AG08396 (cell line): Measurements from ENCODE around the gene RRBP1.

Source experiments
- DNase-seq: peaks from one replicate; pipeline ENCODE4 v3.0.0; 2012; ENCODE audit warnings: low spot score, mixed read lengths

RRBP1 gene

DNA sequence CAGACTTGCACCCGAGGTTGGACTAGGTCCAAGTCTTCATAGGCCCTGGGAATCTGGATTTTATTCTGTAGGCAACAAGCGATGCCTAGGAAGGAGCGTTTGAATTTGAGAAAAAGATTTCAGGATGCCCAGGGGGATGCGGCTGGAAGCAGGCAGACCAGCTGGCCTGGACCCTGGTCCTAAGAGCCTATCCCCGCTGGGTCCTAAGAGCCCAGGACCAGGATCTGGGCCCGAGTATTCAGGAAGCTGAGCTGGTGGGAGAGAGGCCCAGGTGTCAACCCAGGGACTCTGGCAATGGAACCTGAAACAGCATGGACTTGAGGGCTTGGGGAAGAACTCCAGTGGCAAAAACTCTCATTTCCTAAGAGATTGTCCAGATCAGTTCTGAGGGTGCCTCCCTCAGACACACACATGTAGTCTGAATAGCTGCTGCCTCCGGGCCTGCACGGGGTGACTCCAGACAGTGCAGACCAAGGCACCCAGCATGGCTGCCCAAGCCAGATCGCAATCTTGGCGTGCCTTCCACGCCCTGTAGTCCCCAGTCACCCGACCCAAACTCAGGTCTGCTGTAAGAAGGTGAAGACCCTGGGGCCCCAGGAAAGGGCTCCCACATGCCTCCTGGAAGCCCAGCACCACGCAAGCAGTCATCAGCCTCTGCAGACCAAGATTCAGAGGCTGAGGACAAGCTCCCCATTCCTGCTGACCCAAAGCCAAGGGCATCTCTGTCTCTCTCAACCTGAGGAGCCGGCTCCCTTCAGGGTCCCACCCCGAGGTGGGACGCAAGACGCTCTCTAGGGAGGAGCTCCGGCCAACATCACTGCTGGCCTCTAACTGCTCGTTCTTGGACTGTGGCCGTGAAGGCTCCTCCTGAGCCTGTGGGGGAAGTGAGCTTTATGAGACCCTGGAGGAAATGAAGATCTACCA is 34.4 kb downstream of the RRBP1 start:
- DNase-seq, result no peak

DNA sequence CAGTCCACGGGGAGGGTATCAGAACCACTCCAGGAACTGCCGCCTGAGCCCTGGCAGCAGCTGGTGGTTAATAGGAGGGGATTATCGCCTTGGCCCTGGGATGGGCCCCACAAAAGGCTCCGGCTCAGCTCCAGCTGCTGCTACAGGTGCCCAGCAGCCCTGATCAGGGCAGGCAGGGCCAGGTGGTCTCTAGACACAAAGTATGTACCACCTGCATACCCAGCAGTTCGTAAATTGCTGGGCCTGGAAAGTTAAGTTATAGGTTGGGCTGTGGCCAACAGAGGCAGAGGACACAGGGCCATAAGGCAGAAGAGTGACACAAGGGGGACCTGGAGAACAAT is 35.1 kb downstream of the RRBP1 start:
- DNase-seq, result no peak

DNA sequence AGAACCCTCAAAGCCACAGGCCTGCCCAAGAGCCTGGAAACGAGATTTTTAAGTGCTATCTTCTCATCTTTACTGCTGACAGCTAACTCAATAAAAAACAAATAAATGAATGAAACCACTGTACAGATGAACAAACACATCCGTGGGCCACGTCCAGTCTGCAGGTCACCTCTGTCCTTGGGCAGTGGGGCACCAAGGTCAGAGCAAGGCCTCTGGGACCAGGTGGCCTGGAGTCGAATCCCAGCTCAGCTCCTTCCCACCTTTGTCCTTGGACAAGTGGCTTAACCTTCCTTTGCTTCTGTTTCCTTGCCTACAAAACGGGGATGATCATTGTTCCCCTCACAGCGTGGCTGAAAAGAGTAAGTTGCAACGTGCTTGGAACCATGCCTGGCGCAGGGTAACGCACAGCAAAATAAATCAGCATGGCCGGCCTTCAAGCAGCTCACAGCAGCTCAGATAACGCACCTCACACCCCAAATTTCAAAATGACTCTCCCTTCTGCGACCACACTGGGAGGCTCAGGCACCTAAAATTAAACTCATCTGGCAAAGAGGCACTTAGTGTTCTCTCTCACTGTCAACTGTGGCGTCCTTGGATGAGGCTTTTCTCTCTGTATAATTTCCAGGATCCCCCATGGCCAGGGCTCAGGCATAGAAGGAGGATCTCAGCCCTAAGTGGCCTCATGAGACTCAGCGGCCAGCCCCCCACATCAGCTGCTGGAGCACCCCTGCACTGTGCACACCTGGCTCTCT is 35.7 kb downstream of the RRBP1 start:
- DNase-seq, result no peak

DNA sequence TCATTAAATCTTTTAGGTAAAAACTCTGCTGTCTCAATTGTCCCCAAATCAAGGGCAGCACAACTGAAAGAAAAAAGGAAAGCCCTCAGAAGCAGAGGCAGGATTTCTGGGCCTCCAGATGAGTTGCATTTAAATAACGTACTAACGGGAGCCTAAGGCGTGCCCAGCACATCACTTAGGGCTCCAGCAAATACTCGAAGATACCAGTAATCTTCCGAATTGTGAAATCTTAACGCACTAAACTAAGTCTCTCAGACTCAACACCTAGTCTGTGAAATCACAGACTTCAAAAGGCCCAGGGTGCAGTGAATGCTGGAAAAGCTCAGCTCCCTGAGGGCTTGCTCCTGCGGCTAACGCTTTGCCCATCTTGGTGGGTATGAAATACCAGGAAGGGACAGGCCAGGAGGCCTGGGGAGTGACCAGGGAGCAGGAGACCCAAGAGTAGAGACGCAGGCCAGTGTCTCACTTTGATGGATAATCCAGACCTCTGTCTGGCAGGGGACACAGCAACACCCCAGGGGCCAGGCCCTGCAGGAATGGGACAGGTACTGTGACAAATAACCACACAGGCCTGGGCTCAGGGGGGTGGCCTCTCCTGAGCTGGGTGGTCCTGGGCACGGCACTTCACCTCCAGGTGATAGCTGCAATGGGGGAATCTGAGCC is 36.4 kb downstream of the RRBP1 start:
- no peak for DNase-seq

DNA sequence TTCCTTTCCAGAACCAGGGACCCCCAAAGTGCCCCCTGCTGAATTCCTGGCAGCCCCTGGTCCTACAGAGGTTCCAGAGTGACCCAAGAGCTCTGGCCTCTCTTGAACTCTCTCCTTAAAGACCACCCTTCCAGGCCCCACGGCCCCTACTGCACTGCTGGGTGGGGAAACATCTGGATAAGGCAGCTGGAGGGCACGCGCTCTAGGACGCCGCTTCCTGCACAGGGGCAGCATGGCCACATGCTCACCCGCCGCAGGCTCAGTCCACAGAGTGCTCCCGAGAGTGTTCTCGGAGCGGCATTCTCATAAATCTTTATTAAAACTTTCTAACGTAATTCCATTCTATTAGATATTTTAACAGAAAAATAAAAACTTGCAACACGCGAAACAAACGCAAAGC is 37.0 kb downstream of the RRBP1 start:
- no peak for DNase-seq

DNA sequence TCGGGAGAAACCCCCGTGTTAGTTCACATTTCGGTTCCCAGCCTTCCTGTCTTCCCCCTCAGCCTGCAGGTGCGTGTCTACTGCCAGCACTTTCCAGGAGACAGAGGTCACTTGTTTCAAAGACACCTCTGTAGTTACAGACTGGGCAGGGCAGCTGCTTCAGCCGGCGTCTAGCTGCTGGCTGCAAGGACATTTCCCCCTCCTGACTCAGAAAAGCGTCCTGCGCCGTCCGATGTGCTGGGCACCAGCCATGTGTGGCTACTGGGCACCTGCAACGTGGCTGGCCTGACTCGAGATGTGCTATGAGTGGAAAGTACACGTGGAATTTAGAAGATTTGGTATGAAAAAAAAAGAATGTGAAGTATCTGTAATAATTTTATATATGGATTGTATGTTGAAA is 37.6 kb downstream of the RRBP1 start:
- DNase-seq, result no peak

DNA sequence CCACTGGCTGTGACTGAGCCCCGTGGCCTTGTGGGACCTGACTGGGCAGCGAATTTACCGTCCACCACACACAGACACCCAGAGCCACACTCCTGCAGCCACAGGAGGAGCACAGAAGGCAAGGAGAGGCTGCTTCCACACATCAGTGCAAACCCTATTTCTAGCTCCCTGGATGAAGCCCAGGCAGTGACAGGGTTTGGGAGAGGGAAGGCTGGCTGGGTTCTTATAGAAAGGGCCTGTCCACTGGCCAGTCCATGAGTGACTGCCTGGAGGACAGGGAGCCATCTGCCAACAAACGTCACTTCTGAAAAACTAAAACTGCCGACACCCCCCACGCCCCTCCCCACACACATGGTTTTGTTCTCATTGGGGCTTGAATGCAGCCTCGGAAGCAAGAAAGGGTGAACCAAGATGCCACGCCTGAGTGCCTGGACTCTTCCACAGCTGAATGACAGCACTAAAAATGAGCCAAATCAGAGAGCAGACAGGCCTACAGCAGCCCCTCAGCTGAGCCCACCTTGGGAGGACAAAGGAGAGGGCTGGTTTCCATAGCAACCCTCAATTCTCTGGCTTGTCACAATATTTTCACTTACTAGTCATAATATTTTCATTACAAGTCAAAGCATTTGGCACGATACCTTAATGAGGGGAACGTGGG is 38.4 kb downstream of the RRBP1 start:
- no peak for DNase-seq

DNA sequence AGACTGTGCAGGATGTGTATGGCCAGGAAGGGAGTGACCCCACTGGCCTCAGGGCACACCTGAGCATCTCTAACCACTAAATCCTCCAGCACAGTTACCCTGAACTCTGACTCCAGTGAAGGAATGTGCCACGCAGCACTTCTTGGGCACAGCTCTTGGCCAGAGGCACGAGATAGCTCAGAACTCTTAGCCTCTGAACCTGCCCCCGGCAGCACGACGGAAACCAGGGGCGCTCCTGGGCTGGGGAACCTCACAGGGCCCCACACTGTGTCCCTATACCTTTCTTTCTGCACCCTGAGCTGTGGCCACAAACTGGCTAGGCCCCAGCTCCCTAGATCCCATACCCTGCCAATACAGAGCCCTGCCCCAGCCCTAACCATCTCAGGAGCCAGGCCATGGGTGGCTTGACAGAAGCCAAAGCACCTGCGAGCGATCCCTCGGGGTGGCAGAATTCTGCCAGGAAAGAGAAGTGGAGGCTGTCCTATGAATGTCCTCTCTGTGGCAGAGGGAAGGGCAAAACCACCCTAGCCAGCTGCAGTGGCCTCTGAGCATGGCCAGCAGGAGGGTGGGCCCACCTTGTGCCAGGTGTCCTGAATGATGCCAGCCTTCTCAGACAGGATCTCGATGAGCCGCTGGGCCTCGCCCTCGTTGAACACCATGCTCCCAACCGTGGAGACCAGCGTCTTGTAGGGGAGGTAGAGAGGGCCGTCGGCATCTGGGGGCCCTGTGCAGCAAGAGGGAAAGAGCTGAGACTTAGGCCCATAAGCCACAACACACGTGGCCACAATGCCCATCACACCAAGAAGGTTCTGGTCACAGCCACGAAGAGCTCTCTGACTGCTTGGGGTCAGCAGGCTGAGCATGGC is 39.4 kb downstream of the RRBP1 start:
- DNase-seq, result no peak

DNA sequence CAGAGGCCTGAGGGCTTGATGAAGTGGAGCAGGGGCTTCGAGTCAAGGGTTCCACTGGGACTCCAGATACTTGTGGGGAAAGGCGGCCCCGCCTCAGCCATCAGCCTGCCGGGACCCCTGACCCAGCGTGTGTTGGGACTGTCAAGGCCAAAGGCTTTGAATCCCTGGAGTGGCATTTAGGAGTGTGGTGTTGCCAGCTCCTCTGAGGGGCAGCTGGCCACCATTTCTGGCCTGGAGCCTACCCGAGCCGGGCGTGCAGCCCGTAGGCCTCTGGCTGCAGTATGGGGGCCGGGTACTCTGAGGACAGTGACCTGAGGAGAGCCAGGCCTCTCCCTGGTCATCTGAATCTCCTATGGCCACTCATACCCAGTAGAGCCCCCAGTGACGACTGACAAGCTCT is 40.0 kb downstream of the RRBP1 start:
- no peak for DNase-seq

DNA sequence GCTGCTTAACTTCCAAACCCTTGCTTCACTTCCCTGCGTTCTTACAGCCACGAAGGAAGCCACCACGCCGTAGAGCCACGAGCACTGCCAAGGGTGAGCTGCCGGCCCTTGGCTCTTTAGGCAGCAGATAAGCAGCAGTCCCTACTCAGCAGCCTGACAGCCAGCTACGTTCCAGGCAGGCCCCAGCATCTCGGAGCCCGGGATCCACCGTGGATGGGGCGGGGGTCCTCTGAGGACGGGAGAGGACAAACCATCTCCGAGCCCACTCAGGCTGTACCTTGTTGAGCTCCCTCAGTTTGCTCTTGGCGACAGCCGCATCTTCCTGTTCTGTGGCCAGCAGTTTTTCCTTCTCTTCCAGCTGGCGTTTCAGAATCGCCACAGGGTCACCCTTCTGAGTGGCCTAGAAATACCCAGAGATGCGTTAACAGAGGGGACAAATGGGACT is 40.5 kb downstream of the RRBP1 start:
- no peak for DNase-seq

DNA sequence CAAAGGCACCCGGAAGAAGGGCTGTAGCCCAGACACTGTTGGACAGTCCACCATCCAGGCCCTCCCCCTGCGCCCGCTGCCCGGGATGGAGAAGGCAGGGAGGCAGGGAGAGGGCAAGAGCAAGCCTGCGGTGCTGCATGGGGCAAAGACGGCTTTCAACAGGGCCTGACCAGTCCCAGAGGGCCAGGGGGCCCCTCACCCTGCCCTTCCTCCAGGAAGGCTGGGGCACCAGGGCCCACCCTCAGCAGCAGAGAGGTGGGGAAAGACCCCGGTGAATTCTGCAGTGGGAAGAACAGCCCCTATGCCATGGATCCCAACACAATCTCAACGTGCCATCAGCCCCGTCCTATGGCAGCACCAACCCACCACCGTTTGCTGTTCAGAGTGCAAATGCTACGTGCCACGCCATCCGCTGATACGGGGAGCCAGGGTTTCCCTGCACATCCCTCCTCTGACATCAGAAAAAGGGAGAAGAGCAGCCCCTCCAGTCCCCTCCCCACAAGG is 41.1 kb downstream of the RRBP1 start:
- no peak for DNase-seq

DNA sequence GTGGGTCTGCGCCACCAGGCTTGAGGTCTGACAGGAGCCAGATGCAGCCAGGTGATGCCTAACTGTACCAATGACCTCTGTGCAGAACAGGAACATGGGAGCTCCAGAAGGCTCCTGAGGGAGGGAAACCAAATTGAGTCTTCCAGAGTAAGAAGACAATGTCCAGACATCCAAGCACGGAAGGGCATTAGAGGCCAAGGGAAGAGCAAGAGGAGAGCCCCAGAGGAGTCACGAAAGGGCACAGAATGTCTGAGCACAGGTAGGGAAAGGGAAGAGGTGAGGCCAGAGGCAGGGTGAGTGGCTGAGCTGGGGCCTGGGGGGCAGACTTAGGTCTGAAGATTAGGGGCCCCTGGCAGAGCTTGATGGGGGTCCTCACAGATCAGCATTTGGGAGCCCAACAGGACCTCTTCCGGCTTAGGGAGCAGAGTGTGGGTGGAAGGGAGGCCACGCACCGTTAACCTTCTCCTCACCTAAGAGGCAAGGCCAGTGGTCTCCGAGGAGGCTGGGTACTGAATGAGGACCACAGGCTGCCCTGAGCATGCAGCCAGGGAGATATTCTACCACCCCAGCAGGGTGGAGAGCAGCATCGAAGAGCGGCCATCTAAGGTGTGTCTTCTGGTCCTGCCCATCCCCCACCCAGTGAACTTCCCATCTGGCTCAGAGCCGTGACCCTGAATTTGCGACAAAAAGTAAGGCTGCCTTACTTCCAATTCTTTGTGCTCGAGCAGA is 41.7 kb downstream of the RRBP1 start:
- DNase-seq, result no peak

DNA sequence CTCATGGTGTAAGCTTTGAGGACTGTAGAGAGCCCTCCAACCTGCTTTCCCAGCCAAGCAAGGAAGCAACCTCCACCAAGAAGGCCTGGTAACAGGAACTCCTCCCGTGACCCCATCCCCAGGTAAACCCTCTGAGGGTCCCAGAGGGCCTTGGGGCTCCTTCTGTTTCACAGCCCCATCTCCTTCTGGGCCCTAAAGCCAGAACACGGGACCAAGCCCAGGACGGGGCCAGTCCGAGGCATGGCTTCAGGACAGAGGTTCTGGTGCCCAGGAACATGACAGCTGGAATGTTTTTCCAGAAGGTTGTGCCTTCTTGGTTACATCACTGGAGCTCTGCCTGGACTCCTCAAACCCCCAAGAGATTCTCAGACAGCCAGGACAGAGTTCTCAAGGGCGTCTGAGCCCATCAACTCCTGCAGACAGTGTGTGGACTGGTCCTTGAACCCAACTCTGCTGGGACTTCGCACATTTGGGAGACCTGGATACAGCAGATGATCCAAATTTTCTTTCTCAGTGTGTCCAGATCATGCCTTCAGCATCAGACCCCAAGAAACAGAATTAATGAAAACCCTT is 43.1 kb downstream of the RRBP1 start:
- DNase-seq, result no peak

DNA sequence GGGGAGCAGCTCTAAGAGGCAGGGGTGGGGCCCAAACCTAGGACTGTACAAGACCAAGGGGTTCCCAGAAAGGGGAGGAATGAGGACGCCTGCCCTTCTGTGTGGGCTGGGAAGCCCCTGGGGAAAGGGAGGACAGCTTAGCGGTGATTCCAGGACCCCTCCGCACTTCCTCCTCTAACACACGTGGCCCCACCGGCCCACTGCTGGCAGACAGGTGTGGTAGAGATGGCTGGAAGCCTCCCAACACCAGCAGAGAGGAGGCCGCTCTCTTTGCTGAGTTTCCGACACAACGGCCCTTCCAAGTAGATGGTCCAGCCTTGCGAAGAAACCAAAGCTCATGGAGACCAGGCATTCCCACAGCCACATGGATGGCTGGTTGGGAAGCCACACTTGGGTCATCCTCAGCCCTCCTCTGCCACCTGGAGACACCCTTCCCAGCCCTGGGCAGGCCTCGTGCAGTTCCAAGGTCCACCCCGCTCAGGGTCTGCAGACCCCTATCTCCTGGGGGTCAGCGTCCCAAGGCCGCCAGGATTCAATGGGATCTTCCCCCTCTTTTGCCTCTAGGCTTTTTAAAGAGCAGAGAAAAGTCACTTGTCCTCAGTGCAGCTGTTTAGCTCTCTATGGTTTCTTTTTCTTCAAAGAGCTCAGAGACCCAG is 43.9 kb downstream of the RRBP1 start:
- no peak for DNase-seq

DNA sequence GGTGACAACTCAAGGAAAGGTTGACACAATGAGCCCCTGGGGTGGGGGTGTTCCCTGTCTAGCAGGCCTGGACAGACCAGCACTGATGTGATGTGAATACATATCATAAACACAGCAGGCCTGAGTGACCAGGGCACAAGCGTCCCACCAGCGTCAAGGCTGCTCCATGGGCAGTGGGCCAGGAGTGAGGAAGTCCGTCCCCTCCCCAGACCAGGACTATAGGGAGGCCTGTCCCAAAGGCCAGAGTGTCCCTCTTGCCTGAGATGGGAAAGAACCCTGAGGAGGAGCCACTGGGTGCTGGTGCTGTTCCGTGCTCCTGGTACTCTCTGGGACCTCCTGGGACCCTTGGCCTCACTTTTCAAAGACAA is 44.6 kb downstream of the RRBP1 start:
- no peak for DNase-seq

DNA sequence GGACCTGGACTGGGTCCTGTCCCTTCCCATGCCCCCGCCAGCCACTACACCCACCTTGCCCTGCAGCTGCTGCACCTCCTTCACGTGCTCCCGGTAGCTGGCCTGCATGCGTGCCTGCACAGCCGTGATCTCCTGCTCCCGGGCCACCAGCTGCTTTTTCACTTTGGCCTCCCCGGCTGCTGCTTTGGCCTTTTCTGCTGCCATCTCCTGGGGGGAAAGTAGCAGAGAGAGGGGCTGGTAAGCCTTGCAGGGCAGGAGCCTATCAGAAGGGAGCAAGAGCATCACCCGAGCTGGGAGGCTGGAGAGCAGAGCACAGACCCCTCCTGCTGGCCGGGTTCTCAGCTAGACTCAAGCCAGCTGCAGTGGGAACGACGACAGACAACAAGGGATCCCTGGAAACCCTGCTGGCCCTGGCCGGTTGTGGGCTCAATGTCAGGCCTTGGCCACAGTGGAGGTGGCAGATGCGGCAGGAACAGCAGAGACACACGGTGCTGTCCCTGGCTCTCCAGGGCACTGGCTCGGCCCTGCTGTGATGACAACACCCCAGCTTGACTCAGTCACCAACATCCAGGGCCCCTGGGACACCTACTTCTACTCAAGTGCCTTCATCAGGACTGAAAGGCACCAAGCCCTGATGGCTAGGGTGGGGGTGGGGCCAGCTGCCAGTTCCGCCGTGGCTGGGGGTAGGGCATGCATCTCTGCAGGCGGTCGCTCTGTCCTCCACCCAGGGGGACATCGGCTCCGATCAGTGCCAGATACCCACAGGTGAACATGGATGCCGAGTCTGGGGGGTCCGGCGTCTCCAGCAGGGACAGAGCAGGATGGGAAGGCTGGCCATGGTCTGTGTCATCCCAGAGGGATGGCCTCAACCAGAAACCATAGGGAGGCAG is 45.3 kb downstream of the RRBP1 start:
- DNase-seq, result peak; percentile 47

DNA sequence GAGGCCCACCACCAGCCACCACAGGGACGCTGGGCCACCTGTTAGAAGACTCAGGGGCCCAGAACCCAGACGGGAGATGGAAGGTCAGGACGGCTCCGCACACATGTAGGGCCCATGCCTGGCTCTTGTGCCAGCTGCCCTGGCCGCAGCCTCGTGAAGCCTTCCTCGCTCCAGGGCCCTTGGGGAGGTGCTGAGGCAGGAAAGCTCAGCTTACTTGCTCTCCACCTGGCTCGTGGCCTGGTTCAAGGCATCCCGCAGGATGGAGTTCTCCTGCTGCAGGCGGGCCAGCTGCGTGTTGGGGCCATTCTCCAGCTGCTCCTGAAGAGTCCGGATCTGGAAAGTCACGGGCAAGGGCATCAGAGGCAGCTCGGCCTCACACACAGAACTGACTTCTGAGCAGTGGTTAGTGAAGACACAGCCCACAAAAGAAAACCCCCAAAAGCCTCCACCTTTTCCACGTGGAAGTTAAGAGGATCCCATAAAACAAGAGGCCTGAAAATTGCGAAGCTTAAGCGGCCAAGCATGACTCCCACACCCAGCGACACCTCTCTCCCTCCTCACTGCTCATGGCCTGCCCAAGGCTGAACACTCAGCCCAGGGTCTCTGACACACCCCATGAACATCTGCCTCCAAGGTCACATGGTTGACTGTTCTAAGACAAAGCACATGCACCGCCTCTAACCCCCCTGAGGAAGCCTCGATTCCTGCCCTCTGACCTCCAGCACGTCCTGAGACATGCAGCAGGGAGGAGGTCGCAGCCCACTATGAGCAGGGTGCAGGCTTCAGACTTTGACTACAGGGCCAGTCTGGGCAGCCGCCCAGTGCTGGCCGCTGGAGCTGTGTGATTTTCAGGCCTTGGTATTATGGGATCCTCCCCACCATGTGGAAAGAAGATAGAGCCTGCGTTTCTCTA is 46.5 kb downstream of the RRBP1 start:
- peak; percentile 76 for DNase-seq
